Activated CD4-positive, alpha-beta T cell treated with anti-CD3 and anti-CD28 coated beads, Interleukin-2, amount 50 U/mL, for 16 hours (primary cell): ENCODE data around the gene NRL.
"Not testable (repeated sequence)": the region's sequence is repeated elsewhere in the genome, so short reads cannot be mapped to it uniquely, and the experiment has no call there.

ENCODE experiments used
- DNase-seq: peaks from one replicate; pipeline ENCODE4 v3.0.0-alpha.2; 2020

The NRL gene

DNA sequence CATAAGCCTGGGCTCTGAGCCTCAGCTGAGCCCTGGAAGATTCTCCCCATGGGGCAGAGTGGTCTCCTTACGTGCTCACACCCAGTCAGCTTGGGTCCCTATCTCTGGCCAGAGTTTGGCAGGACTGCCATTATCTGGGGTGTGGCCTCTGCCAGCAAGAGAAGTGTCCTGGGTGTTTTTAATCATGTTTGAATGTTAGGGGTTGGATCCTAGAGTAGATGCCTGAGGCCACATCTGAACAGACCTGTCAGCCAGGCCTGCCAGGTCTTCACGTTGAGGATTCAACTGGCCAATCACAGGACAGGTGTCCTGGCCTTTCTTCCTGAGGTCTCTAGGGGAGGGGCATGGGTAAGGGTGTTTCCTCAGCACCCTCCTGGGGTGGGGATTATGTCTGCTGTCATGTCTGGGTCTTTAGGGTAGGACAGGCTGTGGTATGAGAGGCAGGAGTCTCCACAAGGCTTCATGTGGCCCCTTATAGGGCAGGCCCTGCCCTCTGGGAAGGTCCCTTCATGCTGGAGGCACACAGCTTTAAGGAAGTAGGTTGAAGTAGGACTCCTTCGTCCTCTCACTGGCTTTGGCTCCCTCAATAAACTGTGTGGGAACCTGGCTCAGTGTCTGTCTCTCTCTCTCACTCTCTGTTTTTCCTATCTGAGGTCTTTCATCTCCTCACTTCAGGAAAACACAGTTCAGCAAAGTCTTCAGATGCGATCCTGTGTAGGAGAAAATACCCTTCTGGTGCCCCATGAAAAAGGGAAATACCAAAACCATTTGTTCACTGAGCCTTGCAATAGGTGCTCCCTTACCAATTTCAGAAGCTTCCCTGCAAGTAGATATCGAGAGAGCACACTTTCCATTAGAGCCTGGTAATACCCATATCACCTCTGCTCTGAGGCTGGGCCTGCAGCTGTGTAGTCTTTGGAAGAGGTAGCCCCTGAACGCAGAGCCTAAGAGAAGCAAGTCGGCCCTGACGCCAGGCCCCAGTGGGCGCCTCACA lies 9.0 kb upstream of the NRL start:
- DNase-seq = no peak

GRCh38 chr14:24122898-24123297 lies 8.1 kb upstream of the NRL start:
- no peak for DNase-seq

DNA sequence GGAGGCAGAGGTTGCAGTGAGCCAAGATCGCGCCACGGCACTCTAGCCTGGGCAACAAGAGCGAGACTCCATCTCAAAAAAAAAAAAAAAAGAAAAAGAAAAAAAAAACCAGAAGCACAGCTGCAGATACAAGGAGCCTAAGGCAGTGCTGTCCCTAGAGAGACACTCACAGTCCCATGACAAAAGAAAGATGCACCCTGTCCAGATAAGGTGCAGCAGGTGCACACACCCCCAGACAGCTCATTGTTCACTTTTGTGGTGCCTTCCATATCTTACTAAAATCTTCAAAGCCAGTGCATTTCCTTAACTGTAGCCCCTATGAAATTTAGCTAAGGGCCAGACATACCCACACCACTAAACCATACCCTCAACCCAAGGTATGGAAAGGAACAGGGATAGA lies 7.7 kb upstream of the NRL start:
- no peak for DNase-seq

GRCh38 chr14:24121210-24121609 lies 6.5 kb upstream of the NRL start:
- DNase-seq = no peak

- DNase-seq = no peak
These were observed 4.9 kb upstream of the NRL start for GRCh38 chr14:24119691-24120090.

DNA sequence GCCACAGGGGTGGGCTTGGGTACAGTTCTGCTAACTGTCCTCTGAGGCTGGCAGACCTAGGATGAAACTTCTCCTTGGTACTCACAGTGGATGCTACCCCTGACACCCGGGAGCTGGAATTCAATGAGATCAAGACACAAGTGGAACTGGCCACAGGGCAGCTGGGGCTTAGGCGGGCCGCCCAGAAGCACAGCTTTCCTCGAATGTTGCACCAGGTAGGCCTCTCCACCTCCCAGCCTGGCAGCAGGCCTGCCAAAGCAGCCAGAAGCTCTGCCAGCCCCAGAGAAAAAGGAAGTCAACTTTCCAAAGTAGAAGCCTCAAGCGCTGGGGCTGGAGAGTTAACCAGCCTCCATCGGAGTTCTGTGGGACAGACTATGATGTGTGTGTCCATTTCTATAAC lies 2.4 kb upstream of the NRL start:
- no peak for DNase-seq

DNA sequence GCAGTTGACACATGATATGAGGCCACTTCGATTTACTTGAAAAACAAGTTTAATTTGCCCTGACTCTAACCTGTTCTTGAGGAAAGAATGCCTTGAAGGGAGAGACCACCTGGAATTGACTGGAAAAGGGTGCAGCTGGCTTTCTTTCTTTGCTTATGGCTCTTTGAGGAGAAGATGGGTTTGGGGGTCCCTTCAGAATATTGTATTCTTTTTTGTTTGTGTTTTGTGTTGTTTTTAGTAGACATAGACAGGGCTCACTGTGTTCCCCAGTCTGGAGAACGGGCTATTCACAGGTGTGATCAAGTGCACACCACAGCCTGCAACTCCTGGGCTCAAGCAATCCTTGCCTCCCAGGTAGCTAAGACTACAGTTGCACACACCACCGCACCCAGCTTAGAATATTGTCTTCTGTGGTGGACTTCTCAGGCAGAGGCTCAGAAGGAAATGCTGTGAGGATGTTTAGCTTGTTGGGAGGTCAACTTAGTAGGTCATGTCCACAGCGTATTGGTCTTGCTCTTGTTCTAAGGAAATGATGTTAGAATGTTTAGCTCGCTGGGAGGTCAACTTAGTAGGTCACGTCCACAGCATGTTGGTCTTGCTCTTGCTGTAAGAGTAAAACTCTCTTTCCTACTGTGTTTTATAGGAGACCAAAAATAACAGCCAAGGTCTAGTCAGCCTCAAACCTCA lies 1.5 kb upstream of the NRL start:
- DNase-seq = no peak

DNA sequence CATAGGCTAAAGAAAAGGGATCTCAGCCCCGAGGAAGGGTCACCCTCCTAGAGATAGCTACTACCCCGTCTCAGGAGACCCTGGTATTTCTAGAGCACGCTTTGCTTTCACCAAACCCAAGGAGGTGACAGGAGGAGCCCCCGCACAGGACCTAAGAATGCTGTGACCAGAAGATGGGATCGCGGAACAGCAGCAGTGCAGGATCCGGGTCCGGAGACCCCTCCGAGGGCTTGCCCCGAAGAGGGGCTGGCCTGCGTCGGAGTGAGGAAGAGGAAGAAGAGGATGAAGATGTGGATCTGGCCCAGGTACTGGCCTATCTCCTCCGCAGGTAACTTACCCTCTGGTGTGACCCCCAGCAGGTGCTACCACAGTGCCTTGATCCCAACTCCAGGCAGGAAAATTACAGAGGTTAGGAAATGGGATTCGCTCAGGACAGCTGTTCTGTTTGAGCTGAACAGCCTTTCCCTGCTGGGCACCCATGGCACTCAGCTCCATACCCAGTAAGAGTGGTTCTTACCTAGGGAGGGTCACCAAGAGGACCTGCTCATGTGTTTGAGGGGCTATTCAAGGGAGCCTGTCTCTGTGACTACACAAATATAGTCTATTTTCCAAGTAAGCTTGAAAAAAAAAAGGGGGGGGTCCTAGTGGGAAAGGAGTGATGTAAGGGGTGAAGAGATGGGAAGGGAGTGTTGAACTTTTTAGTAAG lies 826 bp upstream of the NRL start:
- DNase-seq = no peak

GRCh38 chr14:24113801-24114531 lies 783 bp downstream of the NRL start:
- peak; percentile 87 for DNase-seq

DNA sequence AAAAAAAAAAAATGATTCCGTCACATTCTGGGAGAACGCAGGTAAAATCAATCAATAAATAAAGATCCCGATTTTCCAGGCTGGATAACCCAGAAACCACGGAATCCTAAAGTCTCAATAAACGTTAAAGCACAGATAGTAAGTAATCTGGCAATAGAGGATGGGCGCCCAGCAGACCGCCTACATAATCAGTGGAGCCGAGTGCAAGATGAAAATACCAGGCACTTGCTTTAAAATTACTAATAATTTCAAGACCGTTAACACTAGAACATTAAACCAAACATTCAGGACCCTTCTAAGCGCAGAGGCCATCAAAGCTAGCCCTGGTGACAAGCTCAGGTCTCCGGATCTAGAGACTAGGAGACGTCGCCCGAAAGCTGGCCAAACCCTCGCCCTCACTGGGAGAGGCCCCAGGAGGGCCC lies 1.4 kb downstream of the NRL start:
- DNase-seq = peak; percentile 12

DNA sequence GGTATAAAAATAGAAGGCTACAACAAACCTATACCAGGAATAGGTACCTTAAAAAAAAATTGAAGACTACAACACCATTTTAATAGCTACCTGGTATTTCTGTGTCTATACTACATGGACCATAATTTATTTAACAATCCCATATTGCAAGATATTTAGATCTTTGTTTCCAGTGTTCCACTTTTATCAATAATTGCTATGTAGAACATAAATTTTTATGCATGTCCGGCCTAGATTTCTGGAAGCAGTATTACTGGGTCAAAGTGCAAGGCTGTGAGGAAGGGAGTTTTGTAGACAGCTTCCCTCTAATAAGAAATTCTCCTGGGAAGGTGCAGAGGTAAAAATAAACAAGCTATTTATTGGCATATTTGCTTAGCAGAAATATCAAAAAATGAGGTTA lies 4.2 kb downstream of the NRL start:
- DNase-seq = no peak

GRCh38 chr14:24110060-24110459 lies 4.7 kb downstream of the NRL start:
- no peak for DNase-seq

GRCh38 chr14:24108336-24108874 lies 6.3 kb downstream of the NRL start:
- no peak for DNase-seq

- no peak for DNase-seq
These were observed 8.0 kb downstream of the NRL start for GRCh38 chr14:24106672-24107271.

DNA sequence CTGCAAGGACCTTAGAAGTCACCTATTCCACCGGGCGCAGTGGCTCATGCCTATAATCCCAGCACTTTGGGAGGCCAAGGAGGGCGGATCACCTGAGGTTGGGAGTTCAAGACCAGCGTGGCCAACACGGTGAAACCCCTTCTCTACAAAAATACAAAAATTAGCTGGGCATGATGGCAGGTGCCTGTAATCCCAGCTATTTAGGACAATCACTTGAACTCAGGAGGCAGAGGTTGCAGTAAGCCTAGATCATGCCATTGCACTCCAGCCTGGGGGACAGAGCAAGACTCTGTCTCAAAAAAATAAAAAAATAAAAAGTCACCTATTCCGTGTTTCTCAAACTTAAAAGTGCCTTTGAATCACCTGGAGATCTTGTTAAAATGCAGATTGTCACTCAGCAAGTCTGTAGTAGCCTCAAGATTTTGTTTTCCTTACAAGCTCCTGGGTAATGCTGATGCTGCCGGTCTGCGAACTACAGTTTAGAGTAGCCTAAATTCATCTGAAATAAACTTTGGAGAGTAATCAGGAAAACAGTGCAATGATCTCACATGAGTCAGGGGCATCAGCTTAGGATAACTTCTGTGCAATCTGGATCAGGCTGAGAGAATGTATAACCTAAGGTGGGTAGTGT lies 9.0 kb downstream of the NRL start:
- not testable (repeated sequence) for DNase-seq

- DNase-seq = no peak
These were observed 11.3 kb downstream of the NRL start for GRCh38 chr14:24103451-24103850.

GRCh38 chr14:24102357-24103048 lies 12.2 kb downstream of the NRL start:
- DNase-seq = no peak

DNA sequence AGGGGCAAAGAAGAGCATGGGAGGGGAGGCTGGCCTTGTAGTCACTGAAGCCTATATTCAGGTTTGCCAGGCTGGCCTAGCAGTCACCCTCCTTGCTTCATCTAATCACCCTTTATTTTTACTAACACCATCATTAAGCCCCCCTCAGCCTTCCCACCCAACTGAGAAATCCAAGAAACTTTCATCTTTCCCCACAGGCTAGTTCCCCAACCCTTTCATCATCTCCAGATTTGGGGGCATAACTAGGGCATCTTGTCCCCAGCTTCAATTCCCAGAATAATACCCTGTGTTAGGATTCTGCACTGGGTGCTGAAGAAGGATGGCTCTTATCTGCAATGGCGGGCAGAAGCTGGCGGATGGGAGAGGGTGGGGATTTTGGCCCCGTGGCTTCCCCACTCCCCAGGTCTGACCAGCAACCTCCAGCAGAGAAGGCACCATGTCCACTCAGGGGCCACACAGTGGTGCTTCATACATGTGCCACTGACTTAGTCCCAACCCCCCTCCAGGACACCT lies 13.7 kb downstream of the NRL start:
- no peak for DNase-seq

- DNase-seq = no peak
These were observed 14.4 kb downstream of the NRL start for GRCh38 chr14:24100197-24100981.
